ENCODE measurements around the gene ACVR1.

ACVR1 gene

GRCh38 chr2:157732596-157732995 is 143.5 kb downstream of the ACVR1 start:
- ATAC-seq = no peak; the same call in 2 of the 3 replicates

More at GRCh38 chr2:157732596-157732995, 143.5 kb downstream of the ACVR1 start:
- TF ChIP-seq ISL1 (CRISPR knock-in tag; IDR thresholded peaks at IDR 0.05) = peak; percentile 100
- TF ChIP-seq ZFP30 (CRISPR knock-in tag; IDR thresholded peaks at IDR 0.05) = no peak
- no peak for TF ChIP-seq POU6F1 (CRISPR knock-in tag; IDR thresholded peaks at IDR 0.05; ENCODE audit: borderline replicate concordance, low read depth)
- no peak for TF ChIP-seq ARNTL (CRISPR knock-in tag; IDR thresholded peaks at IDR 0.05; ENCODE audit: borderline replicate concordance, low read depth)
- peak; percentile 65; the same call in 1 of the 2 replicates for TF ChIP-seq CREB5 (CRISPR knock-in tag; IDR thresholded peaks at IDR 0.05; ENCODE audit: low read depth)
- TF ChIP-seq ESRRG (CRISPR knock-in tag; IDR thresholded peaks at IDR 0.05) = no peak
- no peak for TF ChIP-seq ZNF565 (CRISPR knock-in tag; conservative IDR thresholded peaks at IDR 0.05; ENCODE audit: low read depth)
- no peak for TF ChIP-seq TOX (CRISPR knock-in tag; IDR thresholded peaks at IDR 0.05; ENCODE audit: borderline replicate concordance)
- TF ChIP-seq TSHZ2 (CRISPR knock-in tag; IDR thresholded peaks at IDR 0.05) = no peak
- no peak for TF ChIP-seq ZC3H10 (CRISPR knock-in tag; IDR thresholded peaks at IDR 0.05)
- TF ChIP-seq ZFP3 (CRISPR knock-in tag; IDR thresholded peaks at IDR 0.05) = no peak
- no peak for TF ChIP-seq CSDC2 (CRISPR knock-in tag; IDR thresholded peaks at IDR 0.05)
- no peak for TF ChIP-seq BACH2 (CRISPR knock-in tag; IDR thresholded peaks at IDR 0.05; ENCODE audit: borderline replicate concordance)
- TF ChIP-seq SNAI2 (CRISPR knock-in tag; IDR thresholded peaks at IDR 0.05) = no peak
- no peak for TF ChIP-seq OSR1 (CRISPR knock-in tag; IDR thresholded peaks at IDR 0.05)
- no peak for TF ChIP-seq ZNF70 (CRISPR knock-in tag; IDR thresholded peaks at IDR 0.05)
- no peak for TF ChIP-seq CSRNP3 (CRISPR knock-in tag; IDR thresholded peaks at IDR 0.05)
- TF ChIP-seq GLIS3 (CRISPR knock-in tag; IDR thresholded peaks at IDR 0.05) = peak; percentile 12; the same call in 1 of the 2 replicates
- no peak for TF ChIP-seq RARB (CRISPR knock-in tag; IDR thresholded peaks at IDR 0.05)
- TF ChIP-seq PATZ1 (CRISPR knock-in tag; IDR thresholded peaks at IDR 0.05; ENCODE audit: borderline replicate concordance) = no peak
- TF ChIP-seq ZNF8 (CRISPR knock-in tag; IDR thresholded peaks at IDR 0.05) = no peak
- no peak for TF ChIP-seq PPARA (CRISPR knock-in tag; IDR thresholded peaks at IDR 0.05; ENCODE audit: borderline replicate concordance)

All from SK-N-SH treated with all-trans-retinoic acid at 6 μM for 48 hours (cell line).